GM19099 (cell line): ENCODE data around the gene JDP2.
A peak's percentile ranks its signal among the peaks of the same experiment; 100 is the strongest.

Source experiments
- POLR2A ChIP-seq: IDR thresholded peaks from 3 replicates; pipeline ENCODE4 v1.6.1; 2011; ENCODE audit warnings: low read depth; ENCODE audit not compliant: insufficient read length; ENCODE audit errors: extremely low read depth

The JDP2 gene

DNA sequence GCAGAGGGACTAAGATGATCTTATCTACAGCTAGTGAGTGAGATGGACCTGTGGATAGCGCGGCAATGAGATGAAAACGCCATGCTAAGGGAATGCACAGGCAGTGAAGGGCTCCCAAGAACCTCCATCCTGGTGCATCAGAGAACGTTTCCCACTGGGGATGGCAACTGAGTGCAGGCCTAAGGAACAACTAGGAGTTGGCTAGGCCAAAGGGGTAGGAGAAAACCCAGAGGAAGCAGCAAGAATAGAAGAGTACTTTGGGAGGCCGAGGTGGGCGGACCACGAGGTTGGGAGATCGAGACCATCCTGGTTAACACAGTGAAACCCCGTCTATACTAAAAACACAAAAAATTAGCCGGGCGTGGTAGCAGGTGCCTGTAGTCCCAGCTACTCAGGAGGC lies 69.9 kb downstream of the JDP2 start:
- TF ChIP-seq POLR2A: no peak

DNA sequence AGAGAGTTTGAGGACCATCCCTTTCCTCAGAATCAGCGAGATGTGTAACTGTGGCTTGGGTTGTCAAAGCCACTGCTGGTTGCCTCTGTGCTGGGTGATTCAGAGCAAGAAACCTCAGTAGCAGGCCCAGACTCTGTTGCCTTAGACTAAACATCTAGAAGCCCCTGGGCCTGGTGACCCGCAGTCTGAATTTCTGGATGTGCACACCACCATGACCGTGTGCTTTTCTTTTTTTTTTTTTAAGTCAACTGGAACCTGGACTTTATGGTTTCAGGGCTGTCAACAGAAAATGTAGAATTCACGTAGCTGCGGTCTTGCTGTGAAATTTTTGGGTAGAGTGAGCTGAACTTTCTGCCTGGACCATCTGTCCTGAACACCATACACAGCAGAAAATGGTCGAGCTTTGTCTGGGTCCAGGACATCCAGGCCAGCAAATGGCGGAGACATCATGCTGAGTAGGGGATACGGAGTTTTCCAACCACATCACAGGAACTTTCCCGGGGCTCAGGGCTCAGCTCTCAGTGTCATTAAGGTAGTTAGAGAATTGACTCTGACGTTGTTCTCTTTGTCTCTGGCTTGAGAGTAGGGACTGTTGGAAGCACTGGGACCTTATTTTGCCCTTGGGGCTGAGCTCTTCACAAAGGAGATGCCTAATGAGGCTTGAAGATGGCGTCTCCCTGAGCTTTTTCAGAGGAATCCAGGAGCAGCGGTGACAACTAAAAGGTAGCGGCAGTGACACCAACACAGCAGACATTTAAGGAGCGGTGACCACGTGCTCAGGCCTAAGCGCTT lies 71.5 kb downstream of the JDP2 start:
- no peak for TF ChIP-seq POLR2A

DNA sequence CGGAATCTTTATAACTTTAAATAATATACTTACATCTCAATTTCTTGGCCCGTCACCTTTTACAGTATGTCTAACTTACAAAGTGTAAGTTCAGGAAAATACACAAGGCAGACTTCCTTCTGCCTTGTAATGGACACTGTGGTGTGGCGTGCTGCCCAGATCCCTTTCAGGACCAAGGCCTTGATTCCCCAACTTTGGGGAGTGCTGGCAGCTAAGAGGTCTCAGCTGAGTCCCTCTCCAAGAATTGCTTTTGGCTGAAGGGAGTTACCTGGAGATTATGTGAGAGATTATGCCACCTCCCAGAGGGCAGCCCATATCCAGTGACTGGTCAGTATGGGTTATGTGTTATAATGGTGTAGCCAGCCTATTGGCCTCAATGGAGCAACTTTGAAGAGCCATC lies 73.3 kb downstream of the JDP2 start:
- no peak for TF ChIP-seq POLR2A

DNA sequence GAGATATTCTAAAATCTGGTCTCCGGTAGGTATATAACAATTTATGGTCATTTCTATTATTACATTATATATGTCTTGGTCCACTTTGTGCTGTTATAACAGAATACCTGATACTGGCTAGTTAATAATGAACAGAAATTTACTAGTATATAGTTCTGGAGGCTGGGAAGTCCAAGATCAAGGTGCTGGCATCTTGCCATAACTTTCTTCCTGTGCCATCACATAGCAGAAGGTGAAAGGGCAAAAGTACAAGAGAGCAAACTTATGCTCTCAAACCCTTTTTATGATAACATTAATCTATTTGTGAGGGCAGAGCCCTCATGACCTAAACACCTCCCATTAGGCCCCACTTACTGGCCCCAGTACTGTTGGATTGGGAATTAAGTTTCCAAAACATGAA lies 76.6 kb downstream of the JDP2 start:
- TF ChIP-seq POLR2A: no peak

DNA sequence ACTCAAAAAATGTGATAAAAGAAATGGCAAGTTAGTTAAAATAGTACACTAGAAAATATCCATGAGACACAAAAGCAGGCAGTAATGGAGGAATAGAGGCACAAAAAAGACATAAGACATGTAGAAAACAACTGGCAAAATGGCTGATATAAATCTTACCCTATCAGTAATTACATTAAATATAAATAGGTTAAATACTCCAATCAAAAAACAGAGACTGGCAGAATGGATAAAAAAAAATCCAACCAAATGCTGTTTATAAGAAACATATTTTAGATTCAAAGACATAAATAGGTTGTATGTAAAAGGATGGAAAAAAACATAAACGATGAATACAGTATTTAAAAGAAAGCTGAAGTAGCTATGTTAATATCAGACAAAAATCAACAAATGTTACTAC lies 79.1 kb downstream of the JDP2 start:
- no peak for TF ChIP-seq POLR2A

DNA sequence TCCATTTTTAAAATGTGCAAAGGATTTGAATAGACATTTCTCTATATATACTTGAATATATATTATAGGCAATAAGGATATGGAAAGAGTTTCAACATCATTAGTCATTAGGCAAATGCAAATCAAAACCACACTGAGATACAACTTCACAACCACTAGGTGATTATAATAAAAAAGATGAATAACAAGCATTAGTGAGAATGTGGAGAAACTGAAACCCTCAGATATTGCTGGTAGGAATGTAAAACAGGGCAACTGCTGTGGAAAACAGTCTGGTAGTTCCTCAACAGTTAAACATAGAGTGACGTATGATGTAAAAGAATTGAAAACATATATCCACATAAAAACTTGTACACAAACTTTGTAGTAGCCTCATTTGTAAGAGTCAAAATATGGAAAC lies 82.7 kb downstream of the JDP2 start:
- no peak for TF ChIP-seq POLR2A

DNA sequence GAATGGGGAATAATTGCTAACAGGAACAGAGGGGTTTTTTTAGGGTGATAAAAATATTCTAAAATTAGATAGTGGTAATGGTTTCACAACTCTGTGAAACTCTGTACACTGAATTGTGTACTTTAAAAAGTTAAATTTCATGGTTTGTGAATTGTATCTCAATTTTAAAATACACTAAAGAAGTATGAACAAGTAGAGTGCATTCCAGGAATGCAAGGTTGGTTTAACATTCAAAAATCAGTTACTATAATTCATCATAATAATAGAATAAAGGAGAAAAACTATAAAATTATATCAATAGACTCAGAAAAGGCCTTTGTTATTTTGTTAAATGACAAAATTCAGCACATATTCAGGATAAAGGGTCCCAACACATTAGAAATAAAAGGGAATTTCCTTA lies 83.4 kb downstream of the JDP2 start:
- TF ChIP-seq POLR2A: no peak

DNA sequence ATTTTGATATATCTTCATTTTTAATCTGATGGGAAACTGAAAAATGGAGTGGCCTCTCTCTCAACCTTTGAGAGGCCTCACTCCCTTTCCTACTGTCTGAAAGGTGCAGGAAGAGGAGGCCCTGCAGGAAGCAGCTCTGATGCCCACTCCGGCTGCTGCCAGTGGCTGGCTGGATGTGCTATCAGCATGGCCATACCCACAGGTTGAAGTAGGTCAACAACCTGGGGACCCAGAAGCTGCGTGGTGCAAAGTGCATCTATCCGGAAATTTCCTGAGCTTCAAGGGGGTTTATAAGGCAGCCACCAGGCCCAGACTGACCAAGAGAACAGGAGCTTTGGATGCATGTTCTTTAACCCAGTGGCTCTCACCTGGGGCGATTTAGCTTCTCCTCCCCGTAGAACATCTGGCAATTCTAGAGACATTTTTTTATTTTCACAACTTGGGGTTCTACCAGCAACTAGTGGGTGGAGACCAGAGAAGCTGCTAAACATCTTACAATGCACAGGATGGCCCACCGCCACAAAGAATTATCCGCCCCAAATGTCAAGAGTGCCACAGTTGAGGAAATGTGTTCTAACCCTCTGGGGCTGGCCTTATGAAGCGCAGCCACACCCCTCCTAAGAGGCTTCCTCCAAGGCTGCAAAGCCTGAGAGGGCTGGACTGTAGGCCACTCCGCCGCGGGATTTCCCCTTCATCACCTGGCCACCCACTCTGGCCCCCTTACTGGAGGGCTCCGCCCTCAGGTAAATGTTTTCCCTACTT lies 86.3 kb downstream of the JDP2 start:
- no peak for TF ChIP-seq POLR2A

DNA sequence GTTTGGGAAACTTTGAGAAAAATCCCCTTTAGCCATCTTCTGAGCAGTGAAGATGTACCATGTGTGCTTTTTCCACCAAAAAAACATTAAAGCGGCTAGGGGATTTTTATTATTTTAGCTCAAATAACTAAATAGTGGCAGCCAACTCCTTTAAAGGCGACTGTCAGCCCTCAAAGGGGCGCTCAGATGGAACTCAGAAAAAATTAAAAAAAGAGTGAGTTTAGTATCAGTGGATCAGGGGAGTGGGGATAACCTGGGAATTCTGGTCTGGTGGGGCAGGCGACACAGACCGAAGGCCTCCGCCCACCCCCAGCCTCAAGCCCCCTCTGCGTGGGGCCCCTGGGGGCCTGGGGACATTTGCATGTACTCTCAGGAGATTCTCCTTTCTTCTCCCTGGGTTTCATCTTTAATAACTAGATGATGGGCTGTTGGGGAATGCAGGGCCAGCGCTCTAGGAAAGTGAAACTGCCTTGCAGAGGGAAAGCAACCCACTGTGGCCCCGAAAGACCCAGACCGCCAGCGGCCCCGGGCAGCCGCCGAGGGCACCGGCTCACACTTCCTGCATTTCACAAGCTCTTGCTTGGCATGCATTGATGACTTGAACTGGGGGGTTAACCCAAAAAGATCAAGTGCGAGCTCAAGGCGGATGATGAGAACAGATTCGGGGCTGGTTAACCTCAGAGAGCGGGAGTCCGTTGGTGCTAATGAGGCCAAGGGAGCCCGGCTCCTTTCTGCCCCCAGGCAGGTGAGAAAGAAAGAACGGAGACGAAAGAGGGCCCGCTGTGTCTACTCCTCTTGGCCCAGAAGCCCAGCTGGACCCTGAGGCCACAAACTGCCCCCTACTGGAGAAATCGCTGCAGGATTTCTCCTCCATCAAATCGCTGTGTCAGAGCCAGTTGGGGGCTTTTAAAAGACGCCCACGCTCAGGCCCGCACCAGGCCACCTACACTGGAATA lies 87.1 kb downstream of the JDP2 start:
- TF ChIP-seq POLR2A: peak; percentile 47

DNA sequence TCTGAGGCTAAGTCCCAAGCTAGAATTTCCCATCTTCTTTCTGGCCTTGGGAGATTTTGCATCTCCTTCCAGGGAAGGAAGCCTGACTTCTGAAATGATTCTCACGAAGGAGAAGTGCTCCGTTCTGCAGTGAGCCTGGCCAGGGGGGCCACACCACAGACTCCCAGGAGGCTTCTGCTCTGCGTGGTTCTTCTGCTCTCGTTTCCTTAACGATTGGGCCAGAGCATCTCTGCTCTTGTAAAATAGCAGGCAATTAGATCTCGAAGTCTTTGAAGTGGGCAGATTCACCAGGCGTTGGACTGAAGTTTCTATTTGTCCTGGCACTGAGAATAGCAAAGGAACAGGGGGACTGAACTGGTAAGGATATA lies 87.8 kb downstream of the JDP2 start:
- no peak for TF ChIP-seq POLR2A

DNA sequence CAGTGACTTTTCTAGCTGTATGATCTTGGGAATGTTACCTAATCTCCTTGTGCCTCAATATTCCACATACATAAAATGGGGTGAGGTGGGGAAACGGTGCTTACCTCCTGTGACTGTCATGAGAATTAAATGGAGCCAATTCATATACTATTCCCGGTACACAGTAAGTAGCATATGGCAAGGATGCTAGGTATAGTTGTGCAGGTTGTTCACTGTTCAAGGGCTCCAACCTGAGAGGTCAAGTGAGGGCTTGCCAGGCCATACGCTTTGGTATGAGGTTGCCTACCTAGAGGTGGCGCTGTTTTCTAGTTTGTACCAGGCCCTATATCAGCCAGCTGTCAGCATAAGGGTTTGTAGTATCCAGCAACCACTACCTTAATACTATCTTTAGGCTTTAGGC lies 90.8 kb downstream of the JDP2 start:
- no peak for TF ChIP-seq POLR2A

DNA sequence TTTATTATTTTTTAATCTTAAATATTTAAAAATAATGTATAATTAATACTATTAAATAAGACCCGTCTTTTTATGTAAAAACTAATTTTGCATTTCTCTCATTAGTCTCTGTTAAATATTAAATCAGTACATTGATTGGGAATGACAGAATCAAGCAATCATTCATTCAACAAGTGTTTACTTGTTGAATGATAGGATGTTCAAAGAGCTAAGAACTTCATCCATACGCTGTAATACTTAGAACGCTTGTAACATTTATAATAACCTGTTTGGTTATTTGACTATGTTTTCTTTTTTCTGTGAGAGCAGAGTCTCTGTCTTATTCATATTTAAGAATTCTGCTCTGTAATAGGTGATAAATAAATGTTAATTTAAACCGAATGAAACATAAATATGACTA lies 91.6 kb downstream of the JDP2 start:
- no peak for TF ChIP-seq POLR2A

DNA sequence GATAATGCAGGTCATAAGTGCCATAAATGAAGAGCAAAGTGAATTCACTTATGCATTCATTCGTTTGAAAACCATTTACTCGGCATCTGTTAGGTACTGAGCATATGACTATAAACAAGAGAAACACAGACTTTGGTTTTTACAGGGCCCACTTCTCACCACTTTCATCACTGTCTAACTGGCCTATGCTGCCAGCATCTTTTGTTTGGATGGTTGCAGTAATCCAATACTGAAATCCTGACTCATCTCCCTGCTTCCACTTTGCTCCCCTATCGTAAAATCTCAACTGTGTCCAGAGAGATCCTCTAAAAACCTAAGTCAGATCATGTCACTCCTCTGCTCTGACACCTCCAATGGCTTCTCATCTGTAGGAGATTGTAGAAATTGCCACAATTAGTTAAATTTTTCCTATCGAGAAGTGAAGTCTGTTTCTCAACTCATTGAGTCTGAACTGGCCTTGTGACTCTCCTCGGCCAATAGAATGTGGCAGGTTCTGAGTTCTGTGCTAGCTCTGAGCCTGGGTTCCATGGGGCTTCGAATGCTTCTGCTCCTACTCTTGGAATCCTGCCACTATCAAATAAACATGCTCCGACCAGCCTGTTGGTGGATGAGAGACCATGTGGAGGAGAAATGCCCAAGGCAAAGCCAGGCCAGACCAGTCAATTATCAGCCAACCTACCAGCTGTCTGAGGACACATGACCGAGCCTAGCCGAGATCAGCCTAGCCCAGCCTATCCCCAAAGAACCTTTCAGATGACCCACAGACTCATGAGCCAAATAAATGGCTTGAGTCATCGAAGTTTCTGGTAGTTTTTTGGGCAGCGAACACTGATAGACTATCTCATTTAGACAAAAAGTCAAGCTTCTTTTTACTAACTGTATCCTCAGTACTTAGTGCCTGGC lies 92.3 kb downstream of the JDP2 start:
- no peak for TF ChIP-seq POLR2A

DNA sequence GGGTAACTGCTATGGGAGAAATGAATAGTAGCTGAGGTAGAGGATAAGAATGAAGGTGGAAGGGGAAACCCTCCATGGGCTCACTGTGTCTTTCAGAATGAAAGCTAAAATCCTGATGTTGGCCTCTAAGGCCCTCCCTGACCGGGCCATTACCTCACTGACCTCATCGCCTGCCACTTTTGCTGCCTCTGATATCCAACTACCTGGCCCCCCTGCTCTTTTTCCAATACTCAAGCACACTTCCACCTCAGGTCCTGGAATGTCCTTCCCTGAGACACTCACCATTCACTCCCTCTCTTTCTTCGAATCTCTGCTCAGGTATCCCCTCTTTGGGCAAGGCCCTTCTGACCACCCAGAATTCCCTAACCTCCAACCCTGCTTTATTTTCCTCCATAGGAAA lies 93.0 kb downstream of the JDP2 start:
- no peak for TF ChIP-seq POLR2A

DNA sequence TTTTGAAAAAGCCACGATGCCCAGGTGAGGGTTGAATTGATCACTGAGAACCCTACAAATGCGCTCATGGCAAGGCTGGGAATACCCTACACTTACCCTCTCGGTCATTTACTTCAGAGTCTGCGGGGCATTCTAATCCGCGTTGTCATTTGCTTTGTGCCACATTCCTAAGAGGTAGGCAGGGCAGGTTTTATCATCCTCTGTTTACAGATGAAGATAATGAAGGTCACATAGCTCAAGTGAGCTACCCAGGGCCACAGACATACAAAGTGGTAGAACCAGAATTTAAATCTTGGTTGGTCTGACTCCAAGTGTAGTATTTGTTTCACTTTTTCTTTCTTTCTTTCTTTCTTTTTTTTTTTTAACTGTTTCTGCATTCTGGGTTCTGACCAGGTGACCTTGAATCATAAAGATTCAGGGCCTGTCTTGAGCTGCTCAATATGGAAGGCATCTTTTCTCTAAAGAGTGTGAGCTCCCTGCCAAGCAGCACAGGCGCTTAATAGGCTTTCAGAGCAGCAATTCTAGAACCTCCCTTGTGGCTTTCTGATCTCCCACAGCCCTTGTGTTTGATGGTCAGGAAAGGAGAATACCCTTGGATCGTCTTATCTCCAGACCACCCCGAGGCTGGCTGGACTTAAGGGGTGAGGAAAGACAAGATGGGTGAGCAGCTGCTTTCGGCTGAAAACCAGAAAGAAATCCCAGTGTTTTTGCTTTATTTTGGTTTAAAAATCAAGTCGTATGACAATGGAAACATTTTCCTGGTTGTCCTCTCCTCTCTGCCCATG lies 93.8 kb downstream of the JDP2 start:
- TF ChIP-seq POLR2A: no peak
